Activated CD4-positive, alpha-beta T cell treated with anti-CD3 and anti-CD28 coated beads, Interleukin-2, amount 50 U/mL, for 48 hours (primary cell): Measurements from ENCODE around the gene KIF1C.
A peak's percentile ranks its signal among the peaks of the same experiment; 100 is the strongest.

Source experiments
- DNase-seq, 2 experiments: peaks; one replicate each; pipeline ENCODE4 v3.0.0-alpha.2; 2020

Gene KIF1C

DNA sequence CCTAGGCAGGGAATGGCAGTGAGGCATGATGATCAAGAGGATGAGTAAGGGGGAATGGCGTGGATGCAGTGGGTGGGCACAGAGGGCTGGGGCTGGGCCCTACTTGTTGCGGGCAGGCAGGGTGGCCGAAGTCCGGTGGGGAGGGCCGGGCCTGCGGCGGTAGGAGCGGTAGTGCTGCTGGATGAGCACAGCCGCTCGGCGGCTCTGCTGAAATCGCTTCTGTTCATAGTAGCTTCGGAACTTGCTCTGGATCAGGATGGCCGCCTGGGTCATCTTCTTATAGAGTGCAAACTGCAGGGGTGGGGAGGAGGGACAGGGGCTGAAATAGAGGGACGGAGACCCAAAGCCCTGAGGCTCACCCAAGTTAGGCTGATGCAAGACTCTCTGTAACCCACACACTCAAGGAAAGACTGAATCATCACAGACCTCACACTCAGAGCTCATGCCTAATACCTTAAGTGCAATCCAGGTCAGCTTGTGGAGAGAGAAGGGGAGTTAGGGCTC, 28.7 kb upstream of the KIF1C start:
- peak in 1 of 2 experiments; percentile 59 for DNase-seq

DNA sequence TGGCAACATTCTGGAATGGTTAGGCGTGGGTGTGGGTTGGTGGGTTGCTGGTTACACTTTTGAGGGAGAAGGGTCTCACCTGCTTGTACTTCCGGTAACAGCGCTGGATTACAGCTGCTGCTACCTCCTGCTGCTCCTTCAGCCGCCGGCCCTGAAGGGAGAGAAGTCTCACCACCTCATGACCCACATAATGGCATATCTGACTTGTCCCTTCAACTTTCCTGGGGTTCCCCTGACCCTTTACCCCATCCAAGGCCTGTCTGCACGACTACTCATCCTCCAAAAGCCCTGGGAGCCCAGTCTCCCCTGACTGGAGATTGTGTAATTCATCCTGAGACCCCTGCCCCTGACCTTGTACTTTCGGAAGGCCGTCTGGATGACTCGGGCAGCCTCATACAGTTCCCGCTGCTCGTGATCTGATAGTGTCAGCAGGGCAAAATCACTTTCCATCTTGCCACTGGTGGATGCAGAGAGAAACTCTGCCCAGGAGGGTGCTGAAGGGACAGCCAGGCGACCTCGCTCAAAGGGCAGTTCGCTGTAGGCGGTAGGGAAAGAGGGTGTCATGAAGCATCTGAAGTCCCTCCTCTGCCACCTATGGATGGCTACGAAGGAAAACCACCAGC, 28.1 kb upstream of the KIF1C start:
- peak; percentile 54 to 67 for DNase-seq

DNA sequence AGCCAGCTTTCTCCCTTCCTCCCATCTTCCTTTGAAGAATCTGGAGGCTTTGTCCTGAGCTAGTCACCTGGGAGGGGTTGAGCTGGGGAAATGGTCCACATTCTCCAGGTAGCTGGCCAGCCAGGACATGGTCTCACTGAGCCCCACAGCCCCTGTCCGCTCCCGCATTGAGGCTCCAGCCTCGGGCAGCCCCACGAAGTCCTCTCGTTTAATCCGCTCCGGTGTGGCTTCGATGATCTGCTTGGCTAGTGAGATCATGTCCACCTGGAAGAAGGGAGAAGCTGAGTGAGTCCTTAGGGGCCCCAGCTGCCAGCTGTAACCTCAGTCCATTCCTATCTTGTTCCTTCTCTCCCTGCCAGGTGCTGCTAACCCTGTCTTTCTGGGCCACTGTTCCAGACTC, 27.5 kb upstream of the KIF1C start:
- no peak for DNase-seq

DNA sequence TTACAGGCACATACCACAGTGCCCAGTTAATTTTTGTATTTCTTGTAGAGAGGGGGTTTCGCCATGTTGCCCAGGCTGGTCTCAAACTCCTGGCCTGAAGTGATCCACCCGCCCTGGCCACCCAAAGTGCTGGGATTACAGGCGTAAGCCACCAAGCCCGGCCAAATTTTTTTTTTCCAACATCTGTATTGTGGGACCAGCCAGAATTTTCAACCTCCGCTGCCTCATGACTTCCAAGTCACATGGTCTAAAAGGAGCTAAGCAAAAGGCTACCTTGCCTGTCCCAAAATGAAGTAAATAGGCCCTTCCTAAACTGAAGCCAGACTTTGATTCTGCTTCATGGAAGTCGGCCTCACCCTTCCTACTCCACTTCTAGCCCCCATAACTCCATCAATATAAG, 25.9 kb upstream of the KIF1C start:
- no peak for DNase-seq

DNA sequence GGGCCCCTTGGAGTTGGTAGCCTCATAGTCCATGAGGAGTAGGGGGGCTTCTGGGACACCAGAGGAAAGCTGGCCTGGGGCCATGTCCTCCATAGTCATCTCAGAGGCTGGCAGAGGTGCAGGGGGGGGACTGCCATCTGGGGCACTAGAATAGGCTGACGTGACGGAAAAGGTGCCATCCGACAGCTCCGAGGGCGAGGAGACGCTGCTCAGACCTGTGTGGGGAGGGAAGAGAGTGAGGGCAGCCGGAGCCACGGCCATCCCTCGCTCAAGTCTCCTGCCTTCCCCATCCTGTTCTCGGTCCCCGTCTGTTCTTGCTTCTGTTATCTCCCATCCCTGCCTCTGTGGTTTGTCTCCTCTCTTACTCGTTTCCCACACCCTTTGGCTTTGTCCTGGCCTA, 25.4 kb upstream of the KIF1C start:
- no peak for DNase-seq

DNA sequence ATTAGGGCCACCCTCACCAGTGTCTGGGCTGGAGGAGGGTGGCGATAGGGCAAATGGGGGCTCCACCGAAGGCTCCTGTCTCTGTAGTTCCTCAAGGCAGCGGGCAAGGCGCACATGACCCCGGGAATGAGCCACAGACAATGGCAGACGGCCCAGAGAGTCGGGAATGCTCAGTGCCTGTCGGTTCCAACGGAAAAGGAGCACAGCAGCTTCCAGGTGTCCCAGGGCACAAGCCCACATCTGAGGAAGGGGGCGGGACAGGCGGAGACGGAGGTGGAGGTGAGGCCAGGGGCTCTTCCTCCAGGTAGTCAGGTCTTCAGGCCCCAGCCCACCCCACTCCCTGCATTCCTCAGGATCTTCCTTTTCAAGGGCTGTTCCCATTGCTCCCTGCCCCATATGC, 25.0 kb upstream of the KIF1C start:
- DNase-seq = no peak

DNA sequence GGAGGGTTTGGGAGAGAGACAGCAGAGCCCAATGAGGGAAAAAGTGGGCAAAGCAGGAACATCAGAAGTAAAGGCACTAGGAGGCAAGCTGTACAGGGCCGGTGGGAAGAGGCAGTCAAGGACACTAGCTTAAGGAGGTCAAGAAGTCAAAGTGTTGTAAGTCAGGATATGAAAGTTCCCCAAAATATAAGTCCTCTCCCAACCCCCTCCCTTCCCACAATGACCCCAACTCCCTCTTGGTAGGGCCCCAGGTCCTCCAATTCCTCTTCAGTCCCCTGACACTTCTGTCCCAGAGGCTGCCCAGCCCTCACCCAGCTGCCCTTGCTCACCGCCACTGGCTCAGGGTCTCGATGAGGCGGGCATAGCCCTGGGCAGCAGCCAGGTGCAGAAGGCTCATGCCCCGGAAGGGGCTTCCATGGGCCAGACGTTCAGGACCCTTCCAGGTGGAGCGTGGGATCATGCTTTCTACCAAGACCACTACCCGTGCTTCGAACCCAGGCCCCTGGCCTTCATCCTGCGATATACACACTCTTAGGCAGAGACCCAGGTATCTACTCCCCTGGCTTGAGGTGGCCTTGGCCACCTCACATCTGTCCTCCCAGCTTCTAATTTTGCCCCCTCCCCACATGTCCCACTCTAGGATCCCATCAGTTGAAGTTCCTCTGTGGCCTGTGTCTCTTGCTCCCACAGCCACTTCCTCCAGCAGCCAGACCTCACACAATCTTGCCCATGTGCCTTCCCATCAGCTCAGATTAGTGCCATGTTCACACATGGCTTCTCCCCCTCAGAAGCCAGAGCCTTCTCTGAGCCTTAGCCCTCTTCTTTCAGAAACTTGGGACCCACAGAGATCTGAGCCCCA, 24.3 kb upstream of the KIF1C start:
- no peak for DNase-seq

DNA sequence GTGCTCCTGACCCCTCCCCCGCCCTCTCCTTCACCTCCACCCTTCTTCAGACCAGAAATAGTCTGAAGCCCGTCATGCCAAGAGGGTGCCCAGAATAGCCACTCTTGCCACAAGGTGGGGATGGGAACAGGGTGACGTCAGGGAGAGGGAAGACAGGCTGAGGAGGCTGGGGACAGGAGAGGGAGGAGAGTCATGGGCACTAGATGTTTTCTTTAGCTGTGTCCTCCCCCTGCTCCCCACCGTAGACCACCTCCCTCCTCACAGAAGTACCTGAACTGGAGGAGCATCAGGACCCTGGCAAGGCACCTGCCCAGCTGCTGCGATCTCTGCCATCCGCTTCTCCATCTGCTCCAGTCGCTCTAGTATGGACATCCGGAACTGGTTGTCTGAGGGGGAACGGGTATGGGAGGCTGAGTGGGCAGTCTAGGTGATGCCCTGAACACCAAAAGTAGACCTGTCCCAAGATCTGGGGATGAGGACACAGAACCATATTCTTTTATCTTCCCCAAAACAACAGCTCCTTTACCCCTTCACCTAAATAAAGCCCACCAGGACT, 23.6 kb upstream of the KIF1C start:
- no peak for DNase-seq

DNA sequence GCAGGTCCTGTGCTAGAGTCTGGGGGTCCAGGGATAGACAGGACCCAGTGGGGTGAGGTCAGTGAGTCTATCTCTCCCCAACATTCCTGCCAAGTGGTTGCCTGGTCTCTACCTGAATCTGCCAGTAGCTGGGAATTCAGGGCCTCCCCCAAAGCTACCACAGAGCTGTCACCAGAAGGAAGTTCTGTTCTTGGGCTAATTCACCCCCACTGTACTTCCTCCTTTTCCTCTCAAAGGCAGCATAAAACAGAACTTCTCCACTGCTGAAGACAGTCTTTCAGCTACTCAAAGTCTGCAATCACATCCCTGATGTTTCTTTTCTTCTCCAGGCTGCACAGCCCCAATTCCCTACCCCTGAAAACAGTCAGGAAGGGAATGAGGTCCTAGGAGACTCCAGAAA, 19.0 kb upstream of the KIF1C start:
- DNase-seq = no peak

DNA sequence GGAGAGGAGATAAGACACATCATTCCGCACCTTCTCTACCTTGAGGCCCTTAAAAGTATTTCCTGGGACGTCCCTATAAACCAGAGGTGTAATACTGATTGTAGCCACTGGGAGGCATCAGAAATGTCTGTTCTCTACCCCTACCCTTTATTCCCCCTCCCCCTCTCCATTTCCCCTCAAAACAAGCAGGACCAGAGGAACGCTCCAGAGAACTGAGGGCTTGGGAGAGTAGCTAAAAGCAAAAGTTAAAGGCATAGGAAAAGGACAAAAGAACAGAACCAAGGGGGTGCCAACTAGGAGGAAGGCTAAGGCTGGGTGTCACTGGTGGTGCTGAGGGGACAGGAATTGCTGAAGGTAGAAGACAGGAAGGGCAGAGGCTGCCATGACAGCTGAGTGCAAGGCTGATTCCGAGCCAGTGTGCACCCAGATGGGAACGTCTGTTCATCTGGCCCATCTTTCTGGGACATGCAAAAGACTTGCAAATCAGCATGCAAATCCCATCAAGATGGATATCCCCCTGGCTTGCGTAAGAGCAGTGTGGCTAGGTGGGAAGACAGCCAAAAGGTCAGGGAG, 17.0 kb upstream of the KIF1C start:
- peak in 1 of 2 experiments; percentile 38 for DNase-seq

DNA sequence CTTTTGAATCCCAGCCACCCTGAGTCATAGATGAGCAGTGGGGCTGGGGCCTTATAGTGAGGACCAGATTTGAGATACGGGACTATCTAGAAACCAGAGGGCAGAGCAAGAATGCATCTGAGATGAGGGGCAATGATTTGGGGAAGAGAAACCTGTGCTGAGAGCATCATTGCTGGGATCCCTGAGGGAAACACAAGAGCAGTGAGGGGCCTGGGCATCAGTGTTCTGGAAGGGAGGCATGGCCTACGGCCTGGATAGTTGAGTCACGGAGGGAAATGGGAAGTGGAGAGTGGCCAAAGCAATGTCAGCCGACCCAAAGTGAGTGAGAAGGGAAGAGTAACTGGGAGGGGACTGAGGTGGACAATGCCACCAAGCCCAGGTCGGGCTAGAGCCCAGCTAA, 15.4 kb upstream of the KIF1C start:
- no peak for DNase-seq

DNA sequence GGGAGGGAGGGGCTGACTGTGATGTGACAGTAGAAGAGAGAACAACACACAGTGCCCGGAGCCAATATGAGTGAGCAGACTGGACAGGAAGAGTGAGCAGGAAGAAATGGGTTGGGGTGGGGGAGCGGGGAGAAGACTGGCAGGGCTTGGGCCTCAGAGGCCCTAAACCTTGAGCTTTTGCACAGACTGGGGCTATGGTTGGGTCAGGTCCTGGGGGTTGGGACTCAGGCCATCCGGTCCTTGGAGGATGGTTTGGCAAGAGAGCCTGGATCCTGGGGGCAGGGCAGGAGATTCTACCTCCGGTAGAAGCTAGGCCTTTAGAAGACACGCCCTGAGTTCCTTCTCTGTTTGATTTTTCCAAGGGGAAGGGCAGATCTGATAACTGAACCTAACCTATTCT, 11.3 kb upstream of the KIF1C start:
- DNase-seq = peak in 1 of 2 experiments; percentile 14

DNA sequence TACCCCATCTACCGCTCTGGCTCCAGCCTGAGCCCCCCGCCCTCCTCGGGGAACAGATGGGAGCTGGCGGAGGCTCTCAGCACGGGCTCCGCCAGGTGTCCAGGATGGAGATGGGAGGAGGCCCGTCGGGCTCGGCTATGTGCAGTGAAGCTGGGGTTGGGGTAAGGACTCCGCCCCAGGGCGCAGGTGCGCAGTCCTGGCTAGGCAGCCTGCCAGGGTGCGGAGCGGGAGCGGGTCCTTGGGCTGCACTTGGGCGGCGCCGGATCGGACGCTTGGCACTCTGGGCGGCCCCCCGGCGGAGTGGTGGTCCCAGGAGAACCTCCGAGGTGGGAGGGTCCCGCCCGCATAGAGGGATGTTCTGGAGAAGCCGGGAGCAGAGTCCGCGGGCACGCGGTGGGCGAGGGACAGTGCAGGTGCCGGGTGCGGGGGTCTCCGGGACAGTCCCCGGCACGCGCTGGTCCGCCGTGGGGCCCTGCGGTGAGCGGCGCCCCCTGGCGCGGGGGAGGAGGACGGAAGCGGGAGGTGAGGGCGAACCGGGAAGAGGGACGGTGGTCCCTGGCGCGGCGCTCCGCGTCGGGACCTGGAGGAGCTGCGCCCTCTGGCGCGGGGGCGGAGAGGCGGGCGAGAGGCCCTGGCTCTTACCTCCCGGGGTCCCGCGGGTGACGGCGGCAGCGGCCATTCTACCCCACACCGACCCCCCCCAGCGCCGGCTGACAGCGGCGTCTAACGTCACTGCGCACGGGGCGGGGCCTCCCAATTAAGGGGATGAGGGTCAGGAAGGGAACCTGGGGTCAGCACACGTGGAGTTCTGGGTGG, 10.6 kb upstream of the KIF1C start, which contains the start of gene CAMTA2:
CAMTA2 (minus strand) TSS at position 725 of the 816 bp plus-strand sequence. CDS start 1,453 bp downstream, outside the sequence.
- peak; percentile 93 for DNase-seq

DNA sequence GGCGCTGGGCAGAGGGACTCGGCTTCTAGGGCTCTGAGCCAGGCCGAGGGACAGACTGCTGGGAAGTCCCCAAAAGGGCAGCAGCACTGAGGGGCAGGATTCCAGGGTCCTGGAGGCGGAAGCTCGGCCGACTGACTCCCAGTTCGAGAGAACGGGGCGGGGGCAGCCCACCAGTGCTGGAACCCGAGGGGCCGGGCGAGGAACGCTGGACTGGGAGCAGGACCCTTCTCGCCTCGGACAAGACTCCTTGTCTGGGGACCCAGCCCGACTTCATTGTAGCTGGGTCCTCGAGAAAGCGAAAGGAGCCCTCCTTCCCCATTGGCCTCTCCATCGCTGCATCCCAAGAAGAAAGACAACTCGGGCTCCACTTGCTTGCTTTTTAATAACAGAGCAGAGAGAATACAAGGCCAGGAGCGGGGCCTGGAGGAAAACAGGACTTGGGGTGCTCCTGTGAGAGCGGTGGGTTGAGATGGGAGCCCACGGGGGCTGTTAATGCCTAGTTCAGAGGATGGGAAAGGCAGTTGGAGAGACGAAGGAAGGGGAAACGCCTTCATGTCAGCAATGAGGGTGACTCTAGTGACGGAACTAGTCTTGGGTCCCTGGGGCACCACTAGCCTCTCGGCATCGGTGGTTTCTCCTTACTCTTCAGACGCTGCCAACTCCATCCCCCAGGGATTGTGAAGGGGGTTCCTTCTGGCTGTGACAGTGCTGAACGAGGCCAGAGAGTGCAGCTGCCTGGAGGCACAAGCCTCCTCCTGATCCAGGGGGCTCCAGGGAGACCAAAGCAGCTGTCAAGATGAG, 9.8 kb upstream of the KIF1C start:
- DNase-seq = peak in 1 of 2 experiments; percentile 23

DNA sequence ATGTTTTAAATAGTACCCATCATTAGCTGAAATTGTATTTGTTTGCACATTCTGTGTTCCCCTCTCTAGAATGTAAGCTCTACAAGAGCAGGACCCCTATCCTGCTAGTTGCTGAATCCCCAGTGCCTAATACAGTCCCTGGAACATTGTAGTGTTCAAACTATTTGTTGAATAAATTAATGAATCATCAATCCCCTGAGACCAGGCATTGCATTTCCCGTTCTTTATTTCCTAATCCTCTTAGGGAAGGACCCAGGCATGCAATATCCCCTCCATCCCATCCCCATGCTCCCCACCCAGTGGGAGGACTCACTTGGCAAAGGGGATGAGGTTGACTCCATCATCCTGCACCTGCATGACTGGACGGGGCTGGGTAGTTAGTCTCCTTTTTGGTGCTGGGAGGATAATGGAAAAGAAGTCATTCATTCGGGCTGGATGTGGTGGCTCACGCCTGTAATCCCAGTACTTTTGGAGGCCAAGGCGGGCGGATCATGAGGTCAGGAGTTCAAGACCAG, 3.6 kb upstream of the KIF1C start:
- no peak for DNase-seq

DNA sequence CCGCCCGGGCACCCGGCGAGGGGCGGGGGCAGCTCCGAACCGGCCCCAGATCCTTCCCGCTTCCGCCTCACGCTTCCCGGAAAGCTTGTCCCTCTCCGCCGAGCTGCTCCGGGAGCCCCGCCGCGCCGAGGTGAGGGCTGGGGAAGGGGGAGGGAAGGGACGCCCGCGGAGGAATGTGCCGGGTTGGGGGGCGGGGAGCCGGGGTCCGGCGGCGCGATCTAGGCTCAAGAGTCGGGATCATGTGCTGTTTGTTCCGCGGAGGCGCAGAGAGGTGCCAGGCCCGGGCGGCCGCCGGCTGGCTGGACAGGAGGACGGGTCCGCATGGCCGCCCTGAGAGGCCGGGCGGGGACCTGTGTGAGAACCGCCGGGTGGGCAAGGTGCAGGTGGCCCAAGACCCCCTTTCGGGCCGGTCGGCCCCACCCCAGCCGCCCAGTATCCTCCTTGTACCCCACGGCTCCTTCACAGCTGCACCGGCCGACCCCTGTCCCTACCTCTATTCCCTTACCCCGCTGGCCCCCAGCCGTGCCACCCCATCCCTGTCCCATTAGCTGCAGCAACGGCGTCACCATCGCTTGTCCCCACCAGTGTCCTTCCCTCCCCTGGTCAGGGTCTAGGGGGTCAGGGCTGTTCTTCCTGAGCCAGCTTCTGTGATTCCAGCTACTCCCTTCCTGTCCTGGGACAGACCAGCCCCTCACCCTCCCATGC, 429 bp downstream of the KIF1C start:
- DNase-seq = peak in 1 of 2 experiments; percentile 50

DNA sequence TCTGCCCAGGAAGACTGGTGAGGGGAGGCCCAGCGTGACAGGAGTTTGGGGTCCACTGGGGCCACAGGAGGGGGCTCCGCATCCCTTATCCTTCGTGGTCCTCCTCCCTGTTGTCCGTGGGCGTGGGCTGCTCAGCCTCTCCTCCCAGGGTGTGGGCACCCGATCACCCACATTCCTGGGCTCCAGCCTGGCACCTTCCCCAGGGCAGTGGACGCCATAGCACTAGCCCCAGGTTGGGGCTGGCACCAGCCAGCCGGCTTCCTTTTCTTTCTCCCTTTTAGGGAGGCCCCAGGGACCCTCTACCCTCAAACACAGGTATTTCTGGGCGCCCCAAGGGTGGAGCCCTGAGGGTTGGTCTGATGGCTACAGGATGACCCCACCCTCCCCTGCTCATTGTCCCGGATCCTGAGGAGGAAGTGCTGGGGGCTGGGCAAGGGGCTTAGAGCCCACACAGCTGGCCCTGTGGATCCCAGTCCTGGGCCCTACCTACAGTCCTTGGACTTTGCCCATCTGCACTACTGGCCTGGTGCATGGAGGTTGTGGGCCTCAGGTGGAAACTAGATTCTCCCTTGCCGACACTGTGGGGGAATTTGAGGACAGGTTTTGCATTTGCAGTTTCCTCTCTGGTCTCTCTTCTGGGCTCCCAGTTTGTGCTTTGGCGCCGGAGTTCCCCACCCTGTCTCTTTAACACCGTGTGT, 1.1 kb downstream of the KIF1C start:
- DNase-seq = no peak

DNA sequence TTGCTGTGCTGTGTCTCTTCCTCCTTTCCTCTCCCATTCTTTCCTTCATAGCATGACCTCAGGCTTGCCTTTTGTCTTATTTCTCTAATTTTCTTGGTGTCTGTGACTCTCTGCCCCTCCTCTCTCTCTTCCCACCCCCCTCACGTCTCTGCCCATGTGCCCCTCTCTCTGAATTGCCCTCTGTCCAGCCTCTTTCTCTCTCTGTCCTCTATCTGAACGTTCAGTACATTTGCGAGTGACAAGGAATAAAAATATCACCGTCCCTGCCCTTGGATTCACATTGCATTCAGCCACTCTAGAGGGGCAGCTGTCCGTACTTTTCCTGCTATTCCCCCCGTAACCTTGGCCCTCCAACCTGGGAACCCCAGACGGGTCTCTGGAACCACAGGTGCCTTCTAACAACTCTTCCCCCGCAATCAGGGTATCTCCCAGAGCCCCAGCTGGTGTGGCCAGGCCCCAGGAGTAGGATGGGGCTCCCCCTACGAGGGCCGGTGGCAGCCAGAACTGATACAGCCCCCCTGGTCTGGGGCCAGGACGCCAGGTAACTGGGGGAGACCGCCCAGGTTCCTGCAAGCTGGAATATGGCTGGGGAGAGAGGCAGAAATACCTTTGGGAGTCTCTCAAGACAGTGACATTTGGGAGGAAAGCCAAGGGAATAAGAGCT, 1.8 kb downstream of the KIF1C start:
- no peak for DNase-seq

DNA sequence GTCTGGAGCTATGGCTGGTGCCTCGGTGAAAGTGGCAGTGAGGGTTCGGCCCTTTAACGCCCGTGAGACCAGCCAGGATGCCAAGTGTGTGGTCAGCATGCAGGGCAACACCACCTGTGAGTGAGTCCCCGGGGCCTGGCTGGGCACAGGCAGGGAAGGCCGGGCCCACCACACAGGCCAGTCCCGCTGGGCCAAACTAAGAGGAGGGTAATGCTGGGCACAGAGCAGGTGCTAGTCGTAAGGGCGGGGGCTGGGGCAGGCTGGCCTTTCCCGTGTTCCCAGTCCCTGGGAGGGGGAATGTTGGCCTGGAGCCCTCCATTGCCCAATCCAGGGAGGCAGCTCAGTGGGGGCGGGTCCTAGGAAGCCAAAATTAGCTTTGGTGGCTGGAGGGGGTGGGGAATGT, 2.5 kb downstream of the KIF1C start:
- no peak for DNase-seq
